ENCODE results near the gene IQCE.

Gene IQCE

GRCh38 chr7:2517678-2518507 lies 40.9 kb upstream of the IQCE start:
- H3K4me3 ChIP-seq (ENCODE audit: low read length) = no peak overlapping the region
- H3K79me2 ChIP-seq (ENCODE audit: low read length) = no peaks in the 10 kb centered on the region
- H3K27ac ChIP-seq (ENCODE audit: low read length) = no peak overlapping the region
- H3K4me1 ChIP-seq (ENCODE audit: low read length) = no peaks in the 10 kb centered on the region
- no peak for TF ChIP-seq CTCF (IDR thresholded peaks at IDR 0.05; ENCODE audit: low read length)
- TF ChIP-seq EZH2 (optimal IDR thresholded peaks at IDR 0.05; ENCODE audit: low read depth, low read length) = no peak
- no peak for TF ChIP-seq EZH2phosphoT487 (IDR thresholded peaks at IDR 0.05; ENCODE audit: low read length)
- no peaks in the 10 kb centered on the region for H3K36me3 ChIP-seq (replicated peaks; ENCODE audit: insufficient read depth, low read length)
- H3K9me3 ChIP-seq (replicated peaks; ENCODE audit: insufficient read depth, low read length) = no peaks in the 10 kb centered on the region
- no peaks in the 10 kb centered on the region for H3F3A ChIP-seq (ENCODE audit: insufficient read depth, low read length)
- no peaks in the 10 kb centered on the region for H3K9me2 ChIP-seq (replicated peaks; ENCODE audit: insufficient read depth, low read length)
- no peak overlapping the region for H3K4me2 ChIP-seq (ENCODE audit: low read depth, low read length)
- no peaks in the 10 kb centered on the region for H4K20me1 ChIP-seq (ENCODE audit: insufficient read depth, low read length)
- peaks cover 66% of the 10 kb centered on the region for H3K27me3 ChIP-seq (replicated peaks; ENCODE audit: insufficient read depth, low read length)
- no peak overlapping the region for H2AFZ ChIP-seq (ENCODE audit: low read length)
- DNase-seq = no peak
- H3K9ac ChIP-seq (ENCODE audit: low read length) = no peak overlapping the region

- no peak overlapping the region; the same call in 1 of the 2 replicates for H3K4me3 ChIP-seq (ENCODE audit: low read length)
- no peaks in the 10 kb centered on the region for H3F3A ChIP-seq (ENCODE audit: insufficient read depth, low read length)
- no peak for DNase-seq
- no peak overlapping the region for H2AFZ ChIP-seq (ENCODE audit: low read length)
- no peak overlapping the region for H3K9ac ChIP-seq (ENCODE audit: low read length)
- H3K36me3 ChIP-seq (replicated peaks; ENCODE audit: insufficient read depth, low read length) = no peaks in the 10 kb centered on the region
- peak overlapping the region; percentile 84; the same call in 1 of the 2 replicates for H3K4me2 ChIP-seq (ENCODE audit: low read depth, low read length)
- H4K20me1 ChIP-seq (ENCODE audit: insufficient read depth, low read length) = no peaks in the 10 kb centered on the region
- no peaks in the 10 kb centered on the region for H3K79me2 ChIP-seq (ENCODE audit: low read length)
- TF ChIP-seq EZH2 (optimal IDR thresholded peaks at IDR 0.05; ENCODE audit: low read depth, low read length) (no peak), EZH2phosphoT487 (IDR thresholded peaks at IDR 0.05; ENCODE audit: low read length) (no peak), CTCF (IDR thresholded peaks at IDR 0.05; ENCODE audit: low read length) (no peak)
- H3K27ac ChIP-seq (ENCODE audit: low read length) = no peak overlapping the region
- no peaks in the 10 kb centered on the region for H3K9me3 ChIP-seq (replicated peaks; ENCODE audit: insufficient read depth, low read length)
- no peaks in the 10 kb centered on the region for H3K4me1 ChIP-seq (ENCODE audit: low read length)
- no peaks in the 10 kb centered on the region for H3K9me2 ChIP-seq (replicated peaks; ENCODE audit: insufficient read depth, low read length)
- peaks cover 74% of the 10 kb centered on the region for H3K27me3 ChIP-seq (replicated peaks; ENCODE audit: insufficient read depth, low read length)
These were observed 40.1 kb upstream of the IQCE start for GRCh38 chr7:2518737-2519118.

GRCh38 chr7:2519119-2519930 lies 39.5 kb upstream of the IQCE start, which contains the start of gene LFNG:
Gene LFNG, plus strand, starts transcription at chr7:2519774. Its CDS starts 88 bp downstream, at chr7:2519862.
- Histone ChIP-seq H3K27me3 (replicated peaks; ENCODE audit: insufficient read depth, low read length) (peaks cover 80% of the 10 kb centered on the region), H3K4me2 (ENCODE audit: low read depth, low read length) (peak within 1 kb of the TSS; percentile 84), H3F3A (ENCODE audit: insufficient read depth, low read length) (no peaks in the 10 kb centered on the region), H3K9ac (ENCODE audit: low read length) (no peak within 1 kb of the TSS), H3K36me3 (replicated peaks; ENCODE audit: insufficient read depth, low read length) (no peaks in the 10 kb centered on the region), H3K9me3 (replicated peaks; ENCODE audit: insufficient read depth, low read length) (no peaks in the 10 kb centered on the region), H3K9me2 (replicated peaks; ENCODE audit: insufficient read depth, low read length) (no peaks in the 10 kb centered on the region), H2AFZ (ENCODE audit: low read length) (no peak within 1 kb of the TSS), H4K20me1 (ENCODE audit: insufficient read depth, low read length) (no peaks in the 10 kb centered on the region), H3K4me3 (ENCODE audit: low read length) (peak within 1 kb of the TSS; percentile 50), H3K79me2 (ENCODE audit: low read length) (no peaks in the 10 kb centered on the region), H3K4me1 (ENCODE audit: low read length) (no peaks in the 10 kb centered on the region), H3K27ac (ENCODE audit: low read length) (no peak within 1 kb of the TSS)
- TF ChIP-seq CTCF (IDR thresholded peaks at IDR 0.05; ENCODE audit: low read length) (no peak), EZH2phosphoT487 (IDR thresholded peaks at IDR 0.05; ENCODE audit: low read length) (no peak), EZH2 (optimal IDR thresholded peaks at IDR 0.05; ENCODE audit: low read depth, low read length) (no peak)
- DNase-seq = peak; percentile 68

Data from MM.1S (cell line).